Fibroblast of mammary gland (primary cell): Measurements from ENCODE around the gene KCNA10.

Source experiments
- DNase-seq: peaks from one replicate; pipeline ENCODE4 v3.0.0-alpha.2; 2010; ENCODE audit warnings: low read depth
- H3K4me3 ChIP-seq: 2 replicates; pipeline ENCODE4 v1.5.1; 2011; ENCODE audit warnings: low read depth, mild to moderate bottlenecking, low read length, moderate library complexity; ENCODE audit not compliant: control insufficient read depth
- TF ChIP-seq, protein P1 (sequence below): conservative IDR thresholded peaks from 2 replicates; pipeline ENCODE4 v1.5.1; 2011; ENCODE audit warnings: low read depth, low read length, inconsistent platforms; ENCODE audit not compliant: control insufficient read depth, insufficient read depth

Gene KCNA10

DNA sequence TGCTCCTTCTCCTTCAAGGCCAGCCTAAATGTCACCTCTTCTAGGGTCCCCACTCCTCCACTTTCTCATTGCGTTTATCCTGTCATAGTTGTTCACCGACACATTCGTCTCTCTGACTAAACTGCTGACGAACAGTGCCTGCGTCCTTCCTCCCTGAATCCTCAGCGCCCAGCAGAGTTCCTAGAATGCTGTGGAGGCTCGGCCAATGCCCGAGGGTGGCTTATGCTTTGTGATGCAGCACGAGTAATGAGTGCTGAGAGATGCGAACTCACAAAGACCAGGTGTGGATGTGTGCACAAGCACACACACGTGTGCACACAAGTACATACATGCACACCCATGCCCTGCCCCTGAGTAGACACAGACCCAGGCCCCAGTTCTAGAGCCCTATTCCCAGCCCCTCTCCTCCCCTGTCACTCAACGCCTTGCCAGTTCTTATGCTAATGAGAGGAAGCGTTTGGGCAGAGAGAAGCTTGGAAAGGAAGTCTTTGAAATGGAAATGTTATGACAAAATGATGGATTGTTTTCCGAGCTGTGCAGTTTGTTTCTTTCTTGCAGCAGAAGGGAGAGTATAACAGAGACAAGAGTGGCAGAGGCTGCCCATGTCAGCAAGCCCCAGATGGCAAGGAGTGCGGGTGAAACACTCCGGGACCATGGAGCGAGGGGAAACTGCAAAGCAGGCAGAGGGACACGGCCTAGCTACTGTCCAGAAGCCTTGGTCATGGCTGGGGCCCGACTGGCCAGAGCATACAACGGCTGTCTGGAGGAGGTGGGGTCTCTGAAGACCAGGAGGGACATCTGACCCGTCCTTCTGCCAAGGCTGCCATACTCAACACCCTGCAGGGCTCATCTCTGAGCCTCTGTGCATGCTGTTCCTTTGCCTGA, 24.2 kb downstream of the KCNA10 start:
- DNase-seq, result no peak
- TF ChIP-seq, protein P1, sequence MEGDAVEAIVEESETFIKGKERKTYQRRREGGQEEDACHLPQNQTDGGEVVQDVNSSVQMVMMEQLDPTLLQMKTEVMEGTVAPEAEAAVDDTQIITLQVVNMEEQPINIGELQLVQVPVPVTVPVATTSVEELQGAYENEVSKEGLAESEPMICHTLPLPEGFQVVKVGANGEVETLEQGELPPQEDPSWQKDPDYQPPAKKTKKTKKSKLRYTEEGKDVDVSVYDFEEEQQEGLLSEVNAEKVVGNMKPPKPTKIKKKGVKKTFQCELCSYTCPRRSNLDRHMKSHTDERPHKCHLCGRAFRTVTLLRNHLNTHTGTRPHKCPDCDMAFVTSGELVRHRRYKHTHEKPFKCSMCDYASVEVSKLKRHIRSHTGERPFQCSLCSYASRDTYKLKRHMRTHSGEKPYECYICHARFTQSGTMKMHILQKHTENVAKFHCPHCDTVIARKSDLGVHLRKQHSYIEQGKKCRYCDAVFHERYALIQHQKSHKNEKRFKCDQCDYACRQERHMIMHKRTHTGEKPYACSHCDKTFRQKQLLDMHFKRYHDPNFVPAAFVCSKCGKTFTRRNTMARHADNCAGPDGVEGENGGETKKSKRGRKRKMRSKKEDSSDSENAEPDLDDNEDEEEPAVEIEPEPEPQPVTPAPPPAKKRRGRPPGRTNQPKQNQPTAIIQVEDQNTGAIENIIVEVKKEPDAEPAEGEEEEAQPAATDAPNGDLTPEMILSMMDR, result no peak
- no peak overlapping the region for H3K4me3 ChIP-seq

DNA sequence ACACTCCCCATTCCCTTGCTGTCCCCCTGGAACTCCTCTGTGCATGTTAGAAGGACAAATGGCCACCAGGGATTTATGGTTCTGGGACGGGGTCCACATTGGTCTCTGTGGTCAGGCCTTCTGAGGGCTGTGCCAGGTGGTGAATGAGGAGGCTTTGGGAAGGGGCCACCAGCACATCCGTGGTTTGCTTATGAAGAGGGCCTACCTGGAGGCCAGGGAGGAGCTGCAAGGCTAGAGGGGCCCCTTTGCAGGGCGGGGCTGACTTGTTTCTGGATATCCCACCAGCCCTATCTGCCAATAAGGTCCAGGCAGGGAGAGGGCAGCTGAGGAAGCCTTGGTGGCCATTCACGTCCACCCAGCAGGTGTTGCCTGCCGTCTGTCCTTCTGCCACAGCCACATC, 24.9 kb downstream of the KCNA10 start:
- no peak overlapping the region for H3K4me3 ChIP-seq
- no peak for DNase-seq
- TF ChIP-seq, protein P1, result no peak

DNA sequence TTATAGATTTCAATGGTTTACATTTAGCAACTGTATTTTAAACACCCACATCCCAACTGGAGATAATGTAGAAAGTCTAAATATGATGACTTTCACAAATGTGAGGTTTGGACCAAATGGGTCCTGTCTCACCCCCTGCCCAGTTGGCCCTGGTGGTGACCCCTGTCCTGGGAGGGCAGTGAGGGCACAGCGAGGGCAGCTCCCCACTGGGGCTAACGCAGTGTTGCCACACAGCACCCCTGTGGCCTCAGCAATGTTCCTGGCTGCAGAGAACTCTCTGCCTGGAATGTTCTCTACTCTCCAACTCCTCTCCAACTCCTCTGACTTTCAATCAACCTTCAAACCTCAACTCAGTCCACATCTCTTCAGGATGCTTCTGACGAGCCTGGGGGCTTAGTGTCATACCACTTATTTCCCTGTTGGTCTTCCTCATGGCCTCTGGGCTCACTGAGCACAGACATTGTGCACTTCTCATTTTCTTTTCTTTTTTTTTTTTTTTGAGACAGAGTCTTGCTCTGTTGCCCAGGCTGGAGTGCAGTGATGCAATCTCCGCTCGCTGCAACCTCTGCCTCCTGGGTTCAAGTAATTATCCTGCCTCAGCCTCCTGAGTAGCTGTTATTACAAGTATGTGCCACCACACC, 25.8 kb downstream of the KCNA10 start:
- no peak overlapping the region for H3K4me3 ChIP-seq
- DNase-seq, result no peak
- TF ChIP-seq, protein P1, result no peak

DNA sequence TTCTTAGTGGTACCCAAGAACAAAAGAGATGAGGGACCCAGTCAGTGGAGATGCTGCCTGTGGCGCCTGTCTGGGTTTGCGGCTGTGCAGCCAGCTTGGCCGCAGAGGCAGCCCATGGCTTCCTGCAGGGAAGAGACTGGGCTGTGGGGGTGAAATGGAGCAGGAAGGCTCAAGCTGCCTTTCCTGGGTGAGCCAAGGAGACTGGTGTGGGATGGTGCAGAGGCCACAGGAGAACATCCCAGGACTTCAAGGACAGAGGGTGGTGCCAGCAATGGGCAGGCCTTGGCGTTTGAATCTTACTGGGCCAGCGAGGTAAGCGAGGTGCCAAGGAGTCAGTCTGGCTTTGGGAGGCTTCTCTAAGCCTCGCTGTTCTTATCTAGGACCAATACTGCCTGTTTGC, 26.4 kb downstream of the KCNA10 start:
- TF ChIP-seq, protein P1, result no peak
- DNase-seq, result no peak
- H3K4me3 ChIP-seq, result no peak overlapping the region

DNA sequence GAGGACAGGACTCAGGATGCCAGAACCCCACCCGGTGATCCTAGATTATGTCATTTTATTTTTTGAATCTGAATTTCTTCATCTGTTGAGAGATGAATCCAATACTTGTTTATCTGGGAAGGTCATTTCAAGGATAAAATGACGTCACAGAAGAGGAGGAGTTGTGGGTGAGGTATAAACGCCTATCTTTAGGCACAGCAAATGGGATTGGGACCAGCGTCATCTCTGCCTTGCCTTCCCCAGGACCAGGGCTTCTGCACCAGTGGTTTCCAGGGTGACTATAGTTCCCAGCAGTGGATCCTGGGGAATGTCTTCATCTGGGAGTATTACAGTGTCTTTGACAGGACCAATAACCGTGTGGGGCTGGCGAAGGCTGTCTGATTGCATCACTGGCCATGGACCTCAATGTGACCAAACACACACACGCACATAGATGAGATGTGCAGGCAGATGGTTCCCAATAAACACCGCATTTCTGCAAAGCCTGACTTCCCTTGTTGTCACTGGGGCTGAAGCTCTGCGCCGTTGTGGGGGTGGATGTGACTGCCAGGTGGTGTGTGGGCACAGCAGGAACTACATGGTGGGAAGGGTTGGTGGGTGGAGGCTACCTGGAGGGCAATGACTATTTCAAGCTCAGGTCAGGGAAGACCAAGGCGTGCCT, 28.1 kb downstream of the KCNA10 start:
- no peak for DNase-seq
- H3K4me3 ChIP-seq, result no peak overlapping the region
- TF ChIP-seq, protein P1, result no peak

DNA sequence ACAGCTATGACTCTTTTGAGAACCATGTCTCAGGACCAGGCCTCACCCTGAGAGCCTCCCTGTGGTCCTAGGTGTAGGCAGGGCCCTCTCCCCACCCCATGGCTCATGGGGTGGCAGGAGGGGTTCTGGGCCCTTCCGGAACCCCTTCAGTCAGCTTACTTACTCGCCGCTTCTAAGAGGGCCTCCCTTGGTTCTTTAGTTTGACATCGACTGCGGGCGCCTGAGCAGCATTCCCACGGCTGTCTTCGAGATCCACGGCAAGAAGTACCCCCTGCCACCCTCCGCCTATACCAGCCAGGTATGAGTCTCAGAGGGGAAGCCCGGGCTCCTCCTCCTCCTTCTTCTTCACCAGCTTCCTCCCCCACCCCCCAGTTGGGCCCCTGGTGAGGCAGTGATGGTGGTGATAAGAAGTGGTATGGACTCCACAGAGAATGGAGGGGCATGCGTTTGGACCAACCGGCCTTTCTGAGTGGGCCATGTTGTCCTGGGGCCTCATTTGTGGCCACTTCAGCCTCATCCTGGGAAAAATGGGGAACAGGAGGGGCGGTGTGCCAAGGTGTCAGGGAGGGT, 28.9 kb downstream of the KCNA10 start:
- DNase-seq, result no peak
- no peak overlapping the region for H3K4me3 ChIP-seq
- TF ChIP-seq, protein P1, result no peak
